ENCODE results near the gene ADD2.
"Not testable (repeated sequence)": the region's sequence is repeated elsewhere in the genome, so short reads cannot be mapped to it uniquely, and the experiment has no call there.

The ADD2 gene

DNA sequence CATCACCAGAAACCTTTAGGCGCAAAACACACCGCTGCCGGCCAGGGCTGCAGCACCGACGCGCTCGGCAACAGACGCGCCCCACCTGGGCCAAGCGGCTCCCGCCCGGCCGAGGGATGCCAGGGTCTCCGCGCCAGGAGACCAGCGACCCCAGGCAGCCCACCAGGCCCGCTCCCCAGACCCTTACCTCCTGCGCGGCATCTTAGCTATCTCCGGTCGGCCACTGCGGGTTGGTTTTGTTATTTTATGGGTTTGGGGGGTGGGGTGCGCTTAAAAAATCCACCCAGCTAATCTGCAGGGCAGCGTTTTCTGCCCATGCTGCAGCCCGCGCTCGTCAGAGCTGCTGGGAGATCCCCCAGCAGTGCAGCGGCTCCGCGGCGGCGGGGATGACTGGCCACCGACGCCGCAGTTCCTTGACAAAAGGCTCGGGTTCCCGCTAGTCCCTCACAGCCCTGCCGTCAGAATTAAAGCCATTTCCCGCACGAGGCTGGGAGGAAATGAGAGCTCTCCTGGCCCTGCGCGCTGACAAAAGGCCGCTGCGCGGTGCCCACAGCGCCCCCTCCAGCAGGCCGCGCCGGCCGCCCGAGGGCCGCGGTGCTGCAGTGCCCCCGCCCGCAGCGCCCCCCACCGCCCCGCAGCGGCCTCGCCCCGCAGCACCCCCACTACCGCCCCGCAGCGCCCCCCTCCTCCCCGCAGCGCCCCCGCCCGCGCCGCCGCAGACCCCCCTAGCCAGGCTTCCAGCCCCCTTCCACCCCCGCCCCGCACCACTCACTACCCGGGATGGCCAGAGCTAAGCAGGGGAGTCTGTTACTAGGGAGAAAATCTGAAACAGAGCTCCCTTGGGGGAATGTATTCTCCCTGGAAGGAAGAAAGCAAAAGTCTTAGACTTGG is at the start of gene ADD2:
Gene ADD2, minus strand, starts transcription at position 502 of the 891 bp plus-strand sequence. CDS start 61,792 bp downstream, outside the sequence.
- peak within 1 kb of the TSS; percentile 85 for H3K4me3 Mint-ChIP-seq
- no peaks in the 10 kb centered on the region for H3K36me3 Mint-ChIP-seq (ENCODE audit: low read depth)
- peaks cover 44% of the 10 kb centered on the region for H3K27me3 Mint-ChIP-seq
- no peaks in the 10 kb centered on the region for H3K9me3 Mint-ChIP-seq
- peak within 1 kb of the TSS; percentile 71 for H3K27ac Mint-ChIP-seq
- peaks cover 8% of the 10 kb centered on the region for H3K4me1 Mint-ChIP-seq (ENCODE audit: low read depth)

GRCh38 chr2:70817284-70817954 is 49.4 kb upstream of the ADD2 start:
- Mint-ChIP-seq H3K4me3 (no peak overlapping the region), H3K36me3 (ENCODE audit: low read depth) (no peaks in the 10 kb centered on the region), H3K27ac (no peak overlapping the region), H3K27me3 (peaks cover 11% of the 10 kb centered on the region), H3K9me3 (no peaks in the 10 kb centered on the region), H3K4me1 (ENCODE audit: low read depth) (no peaks in the 10 kb centered on the region)

GRCh38 chr2:70816726-70817125 is 48.7 kb upstream of the ADD2 start:
- H3K9me3 Mint-ChIP-seq, result no peaks in the 10 kb centered on the region
- H3K36me3 Mint-ChIP-seq (ENCODE audit: low read depth), result no peaks in the 10 kb centered on the region
- no peak overlapping the region for H3K27ac Mint-ChIP-seq
- H3K27me3 Mint-ChIP-seq, result peaks cover 11% of the 10 kb centered on the region
- no peaks in the 10 kb centered on the region for H3K4me1 Mint-ChIP-seq (ENCODE audit: low read depth)
- H3K4me3 Mint-ChIP-seq, result no peak overlapping the region

GRCh38 chr2:70808983-70809958 is 41.3 kb upstream of the ADD2 start:
- no peak overlapping the region for H3K4me3 Mint-ChIP-seq
- H3K9me3 Mint-ChIP-seq, result no peaks in the 10 kb centered on the region
- no peak overlapping the region for H3K27ac Mint-ChIP-seq
- no peaks in the 10 kb centered on the region for H3K27me3 Mint-ChIP-seq
- H3K36me3 Mint-ChIP-seq (ENCODE audit: low read depth), result no peaks in the 10 kb centered on the region
- no peaks in the 10 kb centered on the region for H3K4me1 Mint-ChIP-seq (ENCODE audit: low read depth)

- H3K36me3 Mint-ChIP-seq (ENCODE audit: low read depth), result no peaks in the 10 kb centered on the region
- H3K4me3 Mint-ChIP-seq, result no peak overlapping the region
- no peaks in the 10 kb centered on the region for H3K4me1 Mint-ChIP-seq (ENCODE audit: low read depth)
- H3K27ac Mint-ChIP-seq, result no peak overlapping the region
- H3K9me3 Mint-ChIP-seq, result no peaks in the 10 kb centered on the region
- H3K27me3 Mint-ChIP-seq, result no peaks in the 10 kb centered on the region
Observed at GRCh38 chr2:70807828-70808118, 39.8 kb upstream of the ADD2 start.

GRCh38 chr2:70807102-70807827 is 39.3 kb upstream of the ADD2 start:
- no peaks in the 10 kb centered on the region for H3K9me3 Mint-ChIP-seq
- no peaks in the 10 kb centered on the region for H3K27me3 Mint-ChIP-seq
- H3K4me3 Mint-ChIP-seq, result no peak overlapping the region
- no peaks in the 10 kb centered on the region for H3K4me1 Mint-ChIP-seq (ENCODE audit: low read depth)
- no peaks in the 10 kb centered on the region for H3K36me3 Mint-ChIP-seq (ENCODE audit: low read depth)
- H3K27ac Mint-ChIP-seq, result no peak overlapping the region

- Mint-ChIP-seq H3K27ac (no peak overlapping the region), H3K4me3 (no peak overlapping the region), H3K36me3 (ENCODE audit: low read depth) (no peaks in the 10 kb centered on the region), H3K27me3 (no peaks in the 10 kb centered on the region), H3K4me1 (ENCODE audit: low read depth) (no peaks in the 10 kb centered on the region), H3K9me3 (no peaks in the 10 kb centered on the region)
Observed at GRCh38 chr2:70806620-70807019, 38.6 kb upstream of the ADD2 start.

GRCh38 chr2:70806013-70806412 is 38.0 kb upstream of the ADD2 start:
- no peaks in the 10 kb centered on the region for H3K27me3 Mint-ChIP-seq
- H3K36me3 Mint-ChIP-seq (ENCODE audit: low read depth), result no peaks in the 10 kb centered on the region
- H3K4me3 Mint-ChIP-seq, result no peak overlapping the region
- H3K27ac Mint-ChIP-seq, result no peak overlapping the region
- H3K9me3 Mint-ChIP-seq, result no peaks in the 10 kb centered on the region
- H3K4me1 Mint-ChIP-seq (ENCODE audit: low read depth), result no peaks in the 10 kb centered on the region

DNA sequence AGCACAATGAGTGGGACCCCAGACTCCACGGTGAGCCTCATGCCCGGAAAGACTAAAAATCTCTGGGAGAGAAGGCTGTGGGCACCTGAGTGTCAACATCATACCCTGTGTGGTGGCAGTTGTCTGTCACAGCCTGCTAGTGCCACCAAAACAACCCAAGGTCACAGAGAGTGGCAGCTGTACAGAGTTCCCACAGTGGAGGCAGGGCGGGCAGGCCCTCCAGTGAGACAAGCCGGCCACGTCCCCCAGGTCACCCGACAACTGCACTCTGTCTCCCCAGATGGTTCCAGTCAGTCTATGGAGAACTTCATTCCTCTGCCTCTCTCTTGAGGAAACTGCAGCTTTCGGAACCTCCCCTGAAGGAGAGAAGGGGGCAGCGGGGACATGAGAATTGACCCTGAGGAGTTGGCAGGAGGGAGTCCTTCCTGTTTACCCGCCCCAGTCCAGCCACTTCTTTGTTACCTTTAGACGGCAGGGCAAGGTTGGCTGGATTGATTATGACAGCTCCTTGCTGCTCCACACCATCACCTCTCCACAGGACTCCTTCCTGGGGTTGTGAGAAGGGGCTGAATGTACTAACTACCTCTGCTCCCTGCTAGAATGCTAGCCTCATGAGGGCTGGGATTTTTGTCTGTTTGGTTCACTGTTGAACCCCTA is 33.7 kb upstream of the ADD2 start:
- H3K36me3 Mint-ChIP-seq (ENCODE audit: low read depth), result no peaks in the 10 kb centered on the region
- H3K27me3 Mint-ChIP-seq, result peaks cover 8% of the 10 kb centered on the region
- H3K27ac Mint-ChIP-seq, result no peak overlapping the region
- H3K9me3 Mint-ChIP-seq, result peaks cover 7% of the 10 kb centered on the region
- no peaks in the 10 kb centered on the region for H3K4me1 Mint-ChIP-seq (ENCODE audit: low read depth)
- H3K4me3 Mint-ChIP-seq, result no peak overlapping the region

- Mint-ChIP-seq H3K36me3 (ENCODE audit: low read depth) (no peaks in the 10 kb centered on the region), H3K27ac (no peak overlapping the region), H3K4me3 (no peak overlapping the region)
Observed at GRCh38 chr2:70799706-70800105, 31.7 kb upstream of the ADD2 start.

GRCh38 chr2:70797996-70798395 is 30.0 kb upstream of the ADD2 start:
- H3K4me1 Mint-ChIP-seq (ENCODE audit: low read depth); H3K4me3 Mint-ChIP-seq; H3K27ac Mint-ChIP-seq; H3K36me3 Mint-ChIP-seq (ENCODE audit: low read depth); H3K9me3 Mint-ChIP-seq: not testable (repeated sequence)
- H3K27me3 Mint-ChIP-seq, result peaks cover 17% of the 10 kb centered on the region

More at GRCh38 chr2:70799706-70800105, 31.7 kb upstream of the ADD2 start:
- Mint-ChIP-seq H3K9me3 (peaks cover 7% of the 10 kb centered on the region), H3K27me3 (peaks cover 12% of the 10 kb centered on the region), H3K4me1 (ENCODE audit: low read depth) (no peaks in the 10 kb centered on the region)

- Mint-ChIP-seq H3K9me3 (peaks cover 7% of the 10 kb centered on the region), H3K27ac (no peak overlapping the region), H3K27me3 (peaks cover 21% of the 10 kb centered on the region), H3K4me1 (ENCODE audit: low read depth) (no peaks in the 10 kb centered on the region), H3K4me3 (no peak overlapping the region), H3K36me3 (ENCODE audit: low read depth) (no peaks in the 10 kb centered on the region)
Observed at GRCh38 chr2:70797506-70797905, 29.5 kb upstream of the ADD2 start.

GRCh38 chr2:70796262-70796661 is 28.3 kb upstream of the ADD2 start:
- Mint-ChIP-seq H3K9me3 (peaks cover 7% of the 10 kb centered on the region), H3K27me3 (peaks cover 30% of the 10 kb centered on the region), H3K4me1 (ENCODE audit: low read depth) (peaks cover under 1% of the 10 kb centered on the region), H3K27ac (no peak overlapping the region), H3K4me3 (no peak overlapping the region), H3K36me3 (ENCODE audit: low read depth) (no peaks in the 10 kb centered on the region)

Data from stimulated activated naive CD8-positive, alpha-beta T cell treated with anti-CD3 and anti-CD28 coated beads, Interleukin-15, Interleukin-2, amounts not matched to agents 100 ng/mL and 50 ng/mL, for 24 hours (primary cell).